Stimulated activated memory B cell treated with anti-CD40 and anti-IgM and Interleukin-4, amounts not matched to agents 10 μg/mL and 1 μg/mL and 100 μg/mL, for 72 hours (primary cell): Measurements from ENCODE around the gene SNRNP48.

Experiments
- ATAC-seq: fragments of 150-1000 bp; cut with Tn5 transposase; 2 replicates; pipeline ENCODE4 v1.10.0; 2021
- H3K27ac Mint-ChIP-seq: one replicate; pipeline ENCODE4 v1.8.0; 2022; ENCODE audit warnings: mild to moderate bottlenecking, mixed read lengths
- H3K27me3 Mint-ChIP-seq: one replicate; pipeline ENCODE4 v1.8.0; 2022; ENCODE audit warnings: mixed read lengths
- H3K36me3 Mint-ChIP-seq: one replicate; pipeline ENCODE4 v1.8.0; 2022; ENCODE audit warnings: mixed read lengths
- H3K4me1 Mint-ChIP-seq: one replicate; pipeline ENCODE4 v1.8.0; 2022; ENCODE audit warnings: mixed read lengths
- H3K4me3 Mint-ChIP-seq: one replicate; pipeline ENCODE4 v1.8.0; 2022; ENCODE audit warnings: mild to moderate bottlenecking, moderate library complexity, mixed read lengths
- H3K9me3 Mint-ChIP-seq: one replicate; pipeline ENCODE4 v1.8.0; 2022; ENCODE audit warnings: mixed read lengths

The SNRNP48 gene

GRCh38 chr6:7640016-7640415 is 50.0 kb downstream of the SNRNP48 start:
- H3K9me3 Mint-ChIP-seq: no peaks in the 10 kb centered on the region

GRCh38 chr6:7640607-7641577 is 50.9 kb downstream of the SNRNP48 start:
- no peak overlapping the region for H3K27ac Mint-ChIP-seq

More at GRCh38 chr6:7640016-7640415, 50.0 kb downstream of the SNRNP48 start:
- Mint-ChIP-seq H3K27ac (no peak overlapping the region), H3K4me1 (no peaks in the 10 kb centered on the region), H3K27me3 (no peaks in the 10 kb centered on the region), H3K36me3 (no peaks in the 10 kb centered on the region), H3K4me3 (no peak overlapping the region)
- no peak for ATAC-seq

GRCh38 chr6:7642791-7643190 is 52.8 kb downstream of the SNRNP48 start:
- Mint-ChIP-seq H3K4me3 (no peak overlapping the region), H3K9me3 (no peaks in the 10 kb centered on the region), H3K27ac (no peak overlapping the region), H3K27me3 (no peaks in the 10 kb centered on the region), H3K4me1 (no peaks in the 10 kb centered on the region), H3K36me3 (no peaks in the 10 kb centered on the region)
- ATAC-seq: no peak

More at GRCh38 chr6:7640607-7641577, 50.9 kb downstream of the SNRNP48 start:
- H3K36me3 Mint-ChIP-seq: no peaks in the 10 kb centered on the region
- no peaks in the 10 kb centered on the region for H3K9me3 Mint-ChIP-seq
- no peaks in the 10 kb centered on the region for H3K4me1 Mint-ChIP-seq
- no peaks in the 10 kb centered on the region for H3K27me3 Mint-ChIP-seq
- no peak overlapping the region for H3K4me3 Mint-ChIP-seq
- ATAC-seq: no peak

- Mint-ChIP-seq H3K36me3 (no peaks in the 10 kb centered on the region), H3K4me1 (peaks cover 5% of the 10 kb centered on the region), H3K27ac (no peak overlapping the region), H3K4me3 (no peak overlapping the region), H3K9me3 (no peaks in the 10 kb centered on the region), H3K27me3 (no peaks in the 10 kb centered on the region)
- no peak for ATAC-seq
Observed at GRCh38 chr6:7644417-7644816, 54.4 kb downstream of the SNRNP48 start.

GRCh38 chr6:7646394-7646793 is 56.4 kb downstream of the SNRNP48 start:
- Mint-ChIP-seq H3K27ac (no peak overlapping the region), H3K4me3 (no peak overlapping the region), H3K4me1 (peaks cover 10% of the 10 kb centered on the region), H3K36me3 (no peaks in the 10 kb centered on the region), H3K27me3 (no peaks in the 10 kb centered on the region), H3K9me3 (no peaks in the 10 kb centered on the region)
- ATAC-seq: no peak

GRCh38 chr6:7647504-7647903 is 57.5 kb downstream of the SNRNP48 start:
- H3K4me3 Mint-ChIP-seq: no peak overlapping the region
- no peaks in the 10 kb centered on the region for H3K9me3 Mint-ChIP-seq
- no peak overlapping the region for H3K27ac Mint-ChIP-seq
- no peaks in the 10 kb centered on the region for H3K36me3 Mint-ChIP-seq
- peaks cover 10% of the 10 kb centered on the region for H3K4me1 Mint-ChIP-seq
- H3K27me3 Mint-ChIP-seq: no peaks in the 10 kb centered on the region
- no peak for ATAC-seq

GRCh38 chr6:7649037-7649810 is 59.2 kb downstream of the SNRNP48 start:
- no peak overlapping the region for H3K27ac Mint-ChIP-seq

GRCh38 chr6:7650878-7651277 is 60.9 kb downstream of the SNRNP48 start:
- Mint-ChIP-seq H3K4me3 (no peak overlapping the region), H3K36me3 (no peaks in the 10 kb centered on the region), H3K4me1 (peaks cover 10% of the 10 kb centered on the region), H3K27me3 (peaks cover 13% of the 10 kb centered on the region), H3K27ac (no peak overlapping the region), H3K9me3 (no peaks in the 10 kb centered on the region)
- ATAC-seq: no peak

More at GRCh38 chr6:7649037-7649810, 59.2 kb downstream of the SNRNP48 start:
- Mint-ChIP-seq H3K27me3 (peaks cover 3% of the 10 kb centered on the region), H3K36me3 (no peaks in the 10 kb centered on the region), H3K4me1 (peaks cover 10% of the 10 kb centered on the region), H3K9me3 (no peaks in the 10 kb centered on the region), H3K4me3 (no peak overlapping the region)
- no peak for ATAC-seq

GRCh38 chr6:7652957-7653356 is 63.0 kb downstream of the SNRNP48 start:
- Mint-ChIP-seq H3K36me3 (no peaks in the 10 kb centered on the region), H3K27ac (no peak overlapping the region), H3K4me1 (peaks cover 10% of the 10 kb centered on the region), H3K27me3 (peaks cover 13% of the 10 kb centered on the region), H3K4me3 (no peak overlapping the region), H3K9me3 (no peaks in the 10 kb centered on the region)
- no peak for ATAC-seq

- Mint-ChIP-seq H3K36me3 (no peaks in the 10 kb centered on the region), H3K27ac (no peak overlapping the region), H3K9me3 (no peaks in the 10 kb centered on the region), H3K4me3 (no peak overlapping the region), H3K27me3 (peaks cover 27% of the 10 kb centered on the region), H3K4me1 (no peaks in the 10 kb centered on the region)
- no peak for ATAC-seq
Observed at GRCh38 chr6:7656355-7656754, 66.4 kb downstream of the SNRNP48 start.

- no peak overlapping the region for H3K4me3 Mint-ChIP-seq
- H3K36me3 Mint-ChIP-seq: no peaks in the 10 kb centered on the region
- H3K27ac Mint-ChIP-seq: no peak overlapping the region
- H3K4me1 Mint-ChIP-seq: no peaks in the 10 kb centered on the region
- ATAC-seq: no peak
- H3K9me3 Mint-ChIP-seq: no peaks in the 10 kb centered on the region
- peaks cover 37% of the 10 kb centered on the region for H3K27me3 Mint-ChIP-seq
Observed at GRCh38 chr6:7658543-7658942, 68.5 kb downstream of the SNRNP48 start.

- Mint-ChIP-seq H3K9me3 (no peaks in the 10 kb centered on the region), H3K4me1 (no peaks in the 10 kb centered on the region), H3K27ac (no peak overlapping the region), H3K36me3 (no peaks in the 10 kb centered on the region), H3K4me3 (no peak overlapping the region), H3K27me3 (peaks cover 37% of the 10 kb centered on the region)
- no peak for ATAC-seq
Observed at GRCh38 chr6:7661364-7661763, 71.4 kb downstream of the SNRNP48 start.
